ENCODE results near the gene SGK2. TPM values are rescaled to one million over a fixed set of nuclear protein-coding genes. Genes with fewer than 3 reads are reported as not detected.

The SGK2 gene
- total and polyA plus RNA-seq, 2 experiments from 2014 or later = 0.42 TPM; not detected in 1

DNA sequence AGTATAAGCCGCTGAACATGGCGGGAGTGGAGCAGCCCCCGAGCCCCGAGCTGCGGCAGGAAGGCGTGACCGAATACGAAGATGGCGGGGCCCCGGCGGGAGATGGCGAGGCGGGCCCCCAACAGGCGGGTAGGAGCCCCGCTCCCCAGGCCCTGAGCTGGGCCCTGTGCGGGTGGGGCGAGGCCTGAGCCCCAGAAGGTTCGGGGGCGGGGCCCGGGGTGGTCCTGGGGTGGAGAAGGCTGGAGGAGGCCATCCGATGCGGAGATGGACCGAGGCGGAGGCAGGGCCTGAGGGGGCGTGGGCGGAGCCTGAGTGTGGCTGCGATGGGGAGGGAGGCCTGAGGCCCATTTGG, 44.2 kb upstream of the SGK2 start:
- TF ChIP-seq CTCF (conservative IDR thresholded peaks at IDR 0.05; ENCODE audit: low read depth in 2 of 2) (no peak), EZH2phosphoT487 (IDR thresholded peaks at IDR 0.05; ENCODE audit: unreplicated experiment) (no peak), NANOG (IDR thresholded peaks at IDR 0.05; ENCODE audit: borderline replicate concordance) (no peak), CREB1 (CRISPR knock-in tag; IDR thresholded peaks at IDR 0.05; ENCODE audit: low read depth) (no peak), STAT1 (IDR thresholded peaks at IDR 0.05; ENCODE audit: unreplicated experiment) (no peak), ZNF331 (CRISPR knock-in tag; IDR thresholded peaks at IDR 0.05; ENCODE audit: low read depth) (no peak), POLR2AphosphoS5 (IDR thresholded peaks at IDR 0.05; ENCODE audit: low read depth) (no peak), JUNB (IDR thresholded peaks at IDR 0.05; ENCODE audit: unreplicated experiment) (no peak), ZNF462 (CRISPR knock-in tag; IDR thresholded peaks at IDR 0.05) (no peak), EZH2 (IDR thresholded peaks at IDR 0.05; ENCODE audit: low read depth, unreplicated experiment) (no peak)
- TF ChIP-seq, protein P1, sequence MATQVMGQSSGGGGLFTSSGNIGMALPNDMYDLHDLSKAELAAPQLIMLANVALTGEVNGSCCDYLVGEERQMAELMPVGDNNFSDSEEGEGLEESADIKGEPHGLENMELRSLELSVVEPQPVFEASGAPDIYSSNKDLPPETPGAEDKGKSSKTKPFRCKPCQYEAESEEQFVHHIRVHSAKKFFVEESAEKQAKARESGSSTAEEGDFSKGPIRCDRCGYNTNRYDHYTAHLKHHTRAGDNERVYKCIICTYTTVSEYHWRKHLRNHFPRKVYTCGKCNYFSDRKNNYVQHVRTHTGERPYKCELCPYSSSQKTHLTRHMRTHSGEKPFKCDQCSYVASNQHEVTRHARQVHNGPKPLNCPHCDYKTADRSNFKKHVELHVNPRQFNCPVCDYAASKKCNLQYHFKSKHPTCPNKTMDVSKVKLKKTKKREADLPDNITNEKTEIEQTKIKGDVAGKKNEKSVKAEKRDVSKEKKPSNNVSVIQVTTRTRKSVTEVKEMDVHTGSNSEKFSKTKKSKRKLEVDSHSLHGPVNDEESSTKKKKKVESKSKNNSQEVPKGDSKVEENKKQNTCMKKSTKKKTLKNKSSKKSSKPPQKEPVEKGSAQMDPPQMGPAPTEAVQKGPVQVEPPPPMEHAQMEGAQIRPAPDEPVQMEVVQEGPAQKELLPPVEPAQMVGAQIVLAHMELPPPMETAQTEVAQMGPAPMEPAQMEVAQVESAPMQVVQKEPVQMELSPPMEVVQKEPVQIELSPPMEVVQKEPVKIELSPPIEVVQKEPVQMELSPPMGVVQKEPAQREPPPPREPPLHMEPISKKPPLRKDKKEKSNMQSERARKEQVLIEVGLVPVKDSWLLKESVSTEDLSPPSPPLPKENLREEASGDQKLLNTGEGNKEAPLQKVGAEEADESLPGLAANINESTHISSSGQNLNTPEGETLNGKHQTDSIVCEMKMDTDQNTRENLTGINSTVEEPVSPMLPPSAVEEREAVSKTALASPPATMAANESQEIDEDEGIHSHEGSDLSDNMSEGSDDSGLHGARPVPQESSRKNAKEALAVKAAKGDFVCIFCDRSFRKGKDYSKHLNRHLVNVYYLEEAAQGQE (IDR thresholded peaks at IDR 0.05; ENCODE audit: unreplicated experiment) = no peak
- TF ChIP-seq, protein P2, sequence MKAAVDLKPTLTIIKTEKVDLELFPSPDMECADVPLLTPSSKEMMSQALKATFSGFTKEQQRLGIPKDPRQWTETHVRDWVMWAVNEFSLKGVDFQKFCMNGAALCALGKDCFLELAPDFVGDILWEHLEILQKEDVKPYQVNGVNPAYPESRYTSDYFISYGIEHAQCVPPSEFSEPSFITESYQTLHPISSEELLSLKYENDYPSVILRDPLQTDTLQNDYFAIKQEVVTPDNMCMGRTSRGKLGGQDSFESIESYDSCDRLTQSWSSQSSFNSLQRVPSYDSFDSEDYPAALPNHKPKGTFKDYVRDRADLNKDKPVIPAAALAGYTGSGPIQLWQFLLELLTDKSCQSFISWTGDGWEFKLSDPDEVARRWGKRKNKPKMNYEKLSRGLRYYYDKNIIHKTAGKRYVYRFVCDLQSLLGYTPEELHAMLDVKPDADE (IDR thresholded peaks at IDR 0.05) = no peak
- Histone ChIP-seq H4K20me1 (replicated peaks; ENCODE audit: insufficient read depth) (no peaks in the 10 kb centered on the region), H2AFZ (0 out of 2 replicates have a peak overlapping the region, but pooled peaks have one; percentile 38), H3K4me1 (ENCODE audit: insufficient read depth) (no peaks in the 10 kb centered on the region), H3K79me2 (replicated peaks; ENCODE audit: insufficient read depth) (0 out of 2 replicates have a peak, but pooled peaks cover 5% of the 10 kb centered on the region), H3K27me3 (ENCODE audit: insufficient read depth) (no peaks in the 10 kb centered on the region), H3K27ac (ENCODE audit: low read depth) (no peak overlapping the region), H3F3A (replicated peaks; ENCODE audit: low read depth) (no peaks in the 10 kb centered on the region), H3K9me2 (ENCODE audit: insufficient read depth) (no peaks in the 10 kb centered on the region), H3K36me3 (ENCODE audit: insufficient read depth) (no peaks in the 10 kb centered on the region; the same call in 1 of the 2 replicates), H3K4me3 (peak overlapping the region; percentile 68), H3K4me2 (peak overlapping the region; percentile 79)
- peak overlapping the region; percentile 91 for H3K27ac Mint-ChIP-seq
- peaks cover 28% of the 10 kb centered on the region for H3K36me3 Mint-ChIP-seq (ENCODE audit: low read depth)
- H3K4me1 Mint-ChIP-seq = no peaks in the 10 kb centered on the region; the same call in 2 of the 3 replicates
- peak overlapping the region; percentile 92 for H3K4me3 Mint-ChIP-seq
- peaks cover 5% of the 10 kb centered on the region for H3K27me3 Mint-ChIP-seq (ENCODE audit: insufficient read depth, low read depth, poor library complexity)
- peak; percentile 58 for ATAC-seq
- H3K9me3 Mint-ChIP-seq = no peaks in the 10 kb centered on the region; the same call in 2 of the 3 replicates
- peak; percentile 58 for DNase-seq (ENCODE audit: low spot score)

Measured in GM23338 (cell line).